Large intestine (tissue), 3 donors: ENCODE data around the gene CACNG5. TPM values are rescaled to one million over a fixed set of nuclear protein-coding genes. Genes with fewer than 3 reads are reported as not detected.

ENCODE experiments used
- DNase-seq, 2 donors: peaks; one replicate each; pipeline versions ENCODE4 v3.0.0 to v3.0.0-alpha.2; 2013
- H3K27ac ChIP-seq: one replicate; pipeline ENCODE4 v1.5.1; 2013; ENCODE audit warnings: low read length
- H3K27me3 ChIP-seq: 2 replicates; pipeline ENCODE4 v1.6.1; 2013; ENCODE audit warnings: low read length; ENCODE audit not compliant: control insufficient read depth, insufficient read depth
- H3K36me3 ChIP-seq: 2 replicates; pipeline ENCODE4 v1.6.1; 2013; ENCODE audit warnings: low read length; ENCODE audit not compliant: control insufficient read depth, insufficient read depth
- H3K4me1 ChIP-seq: one replicate; pipeline ENCODE4 v1.6.1; 2013; ENCODE audit warnings: low read length; ENCODE audit not compliant: control insufficient read depth, insufficient read depth
- H3K4me3 ChIP-seq: one replicate; pipeline ENCODE4 v1.5.1; 2013; ENCODE audit warnings: low read length
- H3K9me3 ChIP-seq: one replicate; pipeline ENCODE4 v1.6.1; 2013; ENCODE audit warnings: mild to moderate bottlenecking, low read depth, low read length, moderate library complexity; ENCODE audit not compliant: control insufficient read depth
- WGBS: methylation state at CpG from one replicate; pipeline ENCODE4 v1.1.5; 2013; ENCODE audit warnings: low lambda C conversion rate; ENCODE audit not compliant: insufficient coverage; 5-methylcytosine and 5-hydroxymethylcytosine counted together
- polyA plus RNA-seq: library from polyadenylated mRNA; unstranded; fragments of 120-200 nt; gene quantifications from one replicate; pipeline ENCODE4 v1.2.1, GENCODE V29; 2013

CACNG5 gene
- polyA plus RNA-seq, 1 donor = 0.19 TPM

GRCh38 chr17:66803474-66803951 lies 31.4 kb upstream of the CACNG5 start:
- no peak for DNase-seq
- Histone ChIP-seq H3K36me3 (peaks cover 16% of the 10 kb centered on the region), H3K9me3 (no peaks in the 10 kb centered on the region), H3K4me3 (no peak overlapping the region), H3K4me1 (no peaks in the 10 kb centered on the region), H3K27me3 (no peaks in the 10 kb centered on the region), H3K27ac (no peak overlapping the region)
- no CpG with 5 or more reads among the region's 19 CpGs for WGBS

- WGBS = no CpG with 5 or more reads among the region's 10 CpGs
- Histone ChIP-seq H3K4me3 (no peak overlapping the region), H3K4me1 (no peaks in the 10 kb centered on the region), H3K36me3 (peaks cover 16% of the 10 kb centered on the region), H3K27me3 (no peaks in the 10 kb centered on the region), H3K9me3 (no peaks in the 10 kb centered on the region), H3K27ac (no peak overlapping the region)
- DNase-seq = no peak
Observed at GRCh38 chr17:66805567-66805966, 29.4 kb upstream of the CACNG5 start.

GRCh38 chr17:66807182-66807581 lies 27.7 kb upstream of the CACNG5 start:
- Histone ChIP-seq H3K4me1 (no peaks in the 10 kb centered on the region), H3K27me3 (no peaks in the 10 kb centered on the region), H3K4me3 (no peak overlapping the region), H3K36me3 (peaks cover 13% of the 10 kb centered on the region), H3K27ac (no peak overlapping the region), H3K9me3 (no peaks in the 10 kb centered on the region)
- DNase-seq = no peak
- WGBS = 80% methylated on average over 1 of the region's 10 CpGs

GRCh38 chr17:66809408-66809807 lies 25.5 kb upstream of the CACNG5 start:
- no CpG with 5 or more reads among the region's 5 CpGs for WGBS
- Histone ChIP-seq H3K4me3 (no peak overlapping the region), H3K27me3 (no peaks in the 10 kb centered on the region), H3K9me3 (no peaks in the 10 kb centered on the region), H3K4me1 (no peaks in the 10 kb centered on the region), H3K36me3 (peaks cover 1% of the 10 kb centered on the region), H3K27ac (no peak overlapping the region)
- no peak for DNase-seq

- no peak for DNase-seq
- Histone ChIP-seq H3K27ac (no peak overlapping the region), H3K36me3 (no peaks in the 10 kb centered on the region), H3K27me3 (peaks cover 3% of the 10 kb centered on the region), H3K4me3 (no peak overlapping the region), H3K4me1 (no peaks in the 10 kb centered on the region), H3K9me3 (no peaks in the 10 kb centered on the region)
- WGBS = no CpG with 5 or more reads among the region's 12 CpGs
Observed at GRCh38 chr17:66810951-66811682, 23.8 kb upstream of the CACNG5 start.

- WGBS = no CpG with 5 or more reads among the region's 9 CpGs
- no peak overlapping the region for H3K4me3 ChIP-seq
- no peak for DNase-seq
- no peaks in the 10 kb centered on the region for H3K4me1 ChIP-seq
- peaks cover 3% of the 10 kb centered on the region for H3K27me3 ChIP-seq
- H3K36me3 ChIP-seq = no peaks in the 10 kb centered on the region
- H3K27ac ChIP-seq = no peak overlapping the region
- H3K9me3 ChIP-seq = no peaks in the 10 kb centered on the region
Observed at GRCh38 chr17:66811683-66812054, 23.2 kb upstream of the CACNG5 start.

- H3K36me3 ChIP-seq = no peaks in the 10 kb centered on the region
Observed at GRCh38 chr17:66812571-66812970, 22.3 kb upstream of the CACNG5 start.

GRCh38 chr17:66813296-66813695 lies 21.6 kb upstream of the CACNG5 start:
- H3K27ac ChIP-seq = no peak overlapping the region
- no peak overlapping the region for H3K4me3 ChIP-seq
- no CpG with 5 or more reads among the region's 2 CpGs for WGBS
- no peaks in the 10 kb centered on the region for H3K4me1 ChIP-seq
- H3K27me3 ChIP-seq = peaks cover 3% of the 10 kb centered on the region
- H3K36me3 ChIP-seq = no peaks in the 10 kb centered on the region
- DNase-seq = no peak
- H3K9me3 ChIP-seq = no peaks in the 10 kb centered on the region

More at GRCh38 chr17:66812571-66812970, 22.3 kb upstream of the CACNG5 start:
- no peak overlapping the region for H3K27ac ChIP-seq
- no peak overlapping the region for H3K4me3 ChIP-seq
- no CpG with 5 or more reads among the region's 5 CpGs for WGBS
- H3K4me1 ChIP-seq = no peaks in the 10 kb centered on the region
- H3K27me3 ChIP-seq = peaks cover 3% of the 10 kb centered on the region
- no peaks in the 10 kb centered on the region for H3K9me3 ChIP-seq
- DNase-seq = no peak

GRCh38 chr17:66814026-66814425 lies 20.9 kb upstream of the CACNG5 start:
- DNase-seq = no peak
- Histone ChIP-seq H3K27me3 (peaks cover 3% of the 10 kb centered on the region), H3K27ac (no peak overlapping the region), H3K4me1 (no peaks in the 10 kb centered on the region), H3K4me3 (no peak overlapping the region), H3K9me3 (no peaks in the 10 kb centered on the region), H3K36me3 (no peaks in the 10 kb centered on the region)
- WGBS = no CpG with 5 or more reads among the region's 6 CpGs

- no peaks in the 10 kb centered on the region for H3K9me3 ChIP-seq
Observed at GRCh38 chr17:66814570-66814969, 20.3 kb upstream of the CACNG5 start.

GRCh38 chr17:66817750-66818149 lies 17.2 kb upstream of the CACNG5 start:
- Histone ChIP-seq H3K9me3 (no peaks in the 10 kb centered on the region), H3K36me3 (no peaks in the 10 kb centered on the region), H3K27ac (no peak overlapping the region), H3K4me1 (no peaks in the 10 kb centered on the region), H3K4me3 (no peak overlapping the region), H3K27me3 (peaks cover 5% of the 10 kb centered on the region)
- DNase-seq = no peak
- 100% methylated on average over 1 of the region's 1 CpG for WGBS

More at GRCh38 chr17:66814570-66814969, 20.3 kb upstream of the CACNG5 start:
- Histone ChIP-seq H3K4me1 (no peaks in the 10 kb centered on the region), H3K4me3 (no peak overlapping the region), H3K27me3 (peaks cover 3% of the 10 kb centered on the region), H3K27ac (no peak overlapping the region), H3K36me3 (no peaks in the 10 kb centered on the region)
- DNase-seq = no peak
- no CpG with 5 or more reads among the region's 5 CpGs for WGBS
